HG02610 (cell line): ENCODE data around the gene XRCC5.
A peak's percentile ranks its signal among the peaks of the same experiment; 100 is the strongest.

Experiments used
- ATAC-seq: cut with Tn5 transposase; IDR thresholded peaks from one replicate; pipeline ENCODE4 v1.9.1; 2021; ENCODE audit warnings: mild to moderate bottlenecking, moderate library complexity; ENCODE audit not compliant: unreplicated experiment

Gene XRCC5

DNA sequence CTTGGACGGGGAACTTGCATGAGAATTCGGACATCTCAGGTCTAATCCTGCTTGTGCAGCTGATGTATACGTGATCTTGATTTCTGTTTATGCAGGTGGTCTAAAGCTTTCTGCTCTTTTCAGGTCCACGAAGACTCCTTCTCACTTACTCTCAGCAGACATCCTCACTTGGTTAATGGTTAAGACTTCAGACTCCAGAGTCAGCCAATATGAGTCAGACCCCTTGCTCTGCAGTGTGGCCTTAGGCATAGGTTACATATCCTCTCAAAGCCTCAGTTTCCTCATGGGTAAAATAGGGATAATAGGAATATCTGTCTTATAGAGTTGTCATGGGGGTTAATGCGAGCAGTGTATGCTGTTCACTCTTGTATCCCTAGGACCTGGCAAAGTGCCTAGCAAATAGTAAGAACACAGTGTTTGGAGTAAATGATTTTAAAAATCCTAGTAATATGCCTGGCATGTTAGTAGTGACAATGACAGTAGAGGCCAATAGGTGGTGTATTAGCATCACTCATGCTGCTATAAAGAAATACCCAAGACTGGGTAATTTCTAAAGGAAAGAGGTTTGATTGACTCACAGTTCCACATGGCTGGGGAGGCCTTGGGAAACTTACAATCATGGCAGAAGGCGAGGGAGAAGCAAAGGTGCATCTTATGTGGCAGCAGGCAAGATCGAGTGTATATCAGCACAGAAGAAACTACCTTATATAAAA is 42.3 kb downstream of the XRCC5 start:
- no peak for ATAC-seq

DNA sequence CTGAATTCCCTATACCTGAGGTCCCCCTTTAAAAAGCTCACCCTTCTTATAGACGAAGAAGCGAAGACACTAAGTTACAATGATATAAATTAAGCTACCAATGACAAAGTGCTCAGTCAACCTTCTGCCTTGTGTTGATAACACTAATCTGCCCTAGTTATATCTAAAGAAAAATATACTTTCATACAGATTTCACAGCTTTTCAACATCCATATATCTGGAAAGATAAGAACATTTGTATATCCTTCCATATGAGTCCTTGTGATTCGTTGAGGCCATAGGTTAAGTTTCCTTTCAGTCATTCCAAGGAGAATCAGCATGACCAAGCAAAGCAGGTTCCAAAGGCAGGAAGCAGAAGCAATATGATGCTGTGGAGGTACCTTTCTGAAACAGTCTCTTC is 46.8 kb downstream of the XRCC5 start:
- ATAC-seq, result no peak

DNA sequence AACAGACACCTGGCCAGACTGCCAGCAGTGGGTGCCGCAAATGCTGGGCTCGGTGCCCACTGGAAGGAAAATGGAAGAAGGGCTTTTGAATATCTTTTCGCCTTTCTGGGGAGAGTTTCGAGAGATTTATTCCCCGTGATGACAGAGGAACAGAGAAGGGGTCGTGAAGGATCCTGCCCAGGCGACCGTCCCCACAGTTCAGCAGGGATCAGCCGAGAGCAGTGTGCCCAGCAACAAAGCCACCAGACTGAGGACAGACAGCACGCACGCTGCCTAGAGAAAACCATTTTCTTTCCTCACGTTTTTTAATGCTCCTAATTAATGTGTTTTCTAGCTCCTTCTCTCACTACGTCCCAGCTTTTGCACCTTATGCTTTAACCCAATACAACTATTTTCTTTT is 47.7 kb downstream of the XRCC5 start:
- ATAC-seq, result no peak

DNA sequence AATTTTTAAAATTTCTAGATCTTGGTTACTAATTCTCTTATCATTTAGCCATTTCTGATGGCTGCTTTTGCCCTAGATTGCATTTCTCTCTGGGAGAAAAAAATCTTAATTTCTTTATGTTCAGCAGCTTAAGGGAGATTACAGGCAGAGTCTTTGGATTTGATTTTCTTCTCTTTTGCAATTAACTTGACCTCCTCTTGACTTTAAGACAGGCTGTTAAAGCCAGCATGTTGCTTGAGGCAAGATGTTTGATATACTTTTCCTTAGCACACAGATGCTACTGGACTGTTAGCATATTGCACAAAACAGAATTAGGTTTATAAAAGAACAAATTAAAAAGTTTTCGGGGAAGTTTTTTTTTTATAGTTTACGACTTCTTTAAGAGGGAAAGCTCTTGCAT is 50.0 kb downstream of the XRCC5 start:
- ATAC-seq, result no peak

DNA sequence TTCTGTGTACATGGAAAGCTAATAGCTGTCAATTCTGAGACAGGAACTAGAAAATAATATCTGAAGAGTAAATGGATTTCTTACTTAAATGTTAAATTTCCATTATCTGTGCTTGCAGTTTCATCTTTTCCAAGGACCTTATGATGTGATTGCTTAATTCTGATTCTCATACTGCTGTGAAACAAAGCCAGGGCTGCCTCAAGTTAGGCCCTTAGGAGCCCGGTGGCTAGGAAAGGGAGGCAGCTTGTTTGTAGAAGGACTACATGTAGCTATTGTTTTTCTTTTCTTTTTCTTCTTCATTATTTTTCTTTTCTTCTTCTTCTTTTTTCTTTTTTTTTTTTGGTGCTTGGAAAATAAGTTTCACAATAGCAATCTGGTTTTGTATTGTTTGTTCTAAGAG is 50.5 kb downstream of the XRCC5 start:
- no peak for ATAC-seq

DNA sequence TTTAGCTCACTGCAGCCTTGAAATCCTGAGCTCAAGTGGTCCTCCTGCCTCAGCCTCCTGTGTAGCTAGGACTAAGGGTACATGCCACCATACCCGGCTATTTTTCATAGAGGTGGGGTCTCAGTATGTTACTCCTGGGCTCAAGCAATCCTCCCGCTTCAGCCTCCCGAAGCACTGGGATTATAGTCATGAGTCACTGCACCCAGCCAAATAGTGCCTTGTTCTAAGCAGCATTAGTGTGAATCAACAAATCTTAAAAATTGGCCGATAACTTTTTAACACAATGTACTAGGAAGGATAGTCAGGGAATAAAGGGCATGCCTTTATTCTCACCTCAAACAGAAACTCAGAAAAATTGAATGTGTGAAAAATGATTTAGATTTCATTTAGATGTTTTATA is 51.6 kb downstream of the XRCC5 start:
- no peak for ATAC-seq

DNA sequence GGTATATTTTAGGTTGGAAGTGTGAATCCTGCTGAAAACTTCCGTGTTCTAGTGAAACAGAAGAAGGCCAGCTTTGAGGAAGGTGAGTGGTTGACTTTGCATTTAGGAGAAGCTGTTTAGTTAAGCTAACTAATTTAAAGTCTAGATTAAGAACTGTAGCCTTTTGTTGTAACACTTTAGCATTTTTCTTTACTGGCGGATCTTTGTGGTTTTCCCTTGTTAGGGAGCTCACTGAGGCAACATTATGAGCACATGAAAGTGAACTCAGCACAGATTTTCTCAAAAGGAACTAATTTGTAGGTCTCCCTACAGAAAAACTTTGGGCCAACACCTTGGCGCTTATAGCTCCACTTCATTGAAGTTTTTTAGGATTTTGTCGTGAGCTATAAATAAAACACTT is 52.8 kb downstream of the XRCC5 start:
- no peak for ATAC-seq

DNA sequence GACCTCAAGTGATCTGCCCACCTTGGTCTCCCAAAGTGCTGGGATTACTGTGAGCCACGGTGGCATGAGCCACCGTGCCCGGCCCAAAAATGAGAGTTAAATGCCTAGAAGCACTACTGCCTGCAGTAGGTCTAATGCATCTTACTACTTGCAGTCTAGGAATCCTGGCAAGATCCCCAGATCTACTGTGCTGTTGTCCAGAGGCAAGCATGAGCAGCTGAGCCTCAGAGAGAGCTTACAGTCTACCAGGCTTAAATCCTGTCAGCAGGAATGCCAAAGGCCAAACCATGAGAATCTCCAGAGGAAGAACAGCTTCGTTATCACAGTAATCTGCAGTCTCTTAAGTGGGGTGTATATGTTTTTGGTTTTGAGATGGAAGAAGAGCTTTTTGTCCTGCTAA is 54.4 kb downstream of the XRCC5 start:
- no peak for ATAC-seq

DNA sequence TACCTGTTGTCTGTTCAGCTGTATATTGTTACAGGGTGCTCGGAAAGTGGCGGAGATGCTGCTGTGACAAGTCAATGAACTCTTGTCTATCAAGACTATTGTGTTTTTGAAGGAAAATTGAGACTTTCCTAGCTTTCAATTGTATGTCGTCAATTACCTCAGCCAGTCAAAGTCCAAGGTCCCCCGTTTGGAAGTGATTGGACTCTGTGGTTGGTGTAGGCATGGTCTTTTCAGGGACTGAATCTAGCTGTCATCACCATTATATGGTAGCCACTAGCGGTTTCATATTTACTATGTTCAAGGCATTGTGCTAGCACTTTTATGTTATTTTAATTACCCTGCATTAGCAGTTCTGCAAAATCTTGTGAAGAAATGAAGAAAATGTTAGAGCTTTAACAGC is 54.9 kb downstream of the XRCC5 start:
- no peak for ATAC-seq

DNA sequence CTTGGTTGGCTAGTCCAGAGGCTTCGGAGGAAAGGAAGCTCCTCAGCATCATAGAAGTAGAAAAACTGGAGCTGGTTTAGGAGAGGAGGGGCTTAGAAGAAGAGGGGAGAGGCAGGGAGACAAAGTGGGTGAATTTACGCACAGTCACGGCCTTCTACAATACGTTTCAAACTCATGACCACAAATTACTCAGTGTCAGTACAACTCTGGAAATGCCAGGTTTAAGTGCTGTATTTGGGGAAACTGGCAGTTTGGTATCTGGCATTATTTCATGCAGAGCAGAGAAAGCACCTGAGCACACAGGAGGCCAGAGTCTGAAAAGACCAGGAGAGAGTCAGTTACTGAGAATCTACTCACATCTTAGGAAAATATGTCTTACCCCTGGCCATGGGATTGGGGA is 55.4 kb downstream of the XRCC5 start:
- no peak for ATAC-seq

DNA sequence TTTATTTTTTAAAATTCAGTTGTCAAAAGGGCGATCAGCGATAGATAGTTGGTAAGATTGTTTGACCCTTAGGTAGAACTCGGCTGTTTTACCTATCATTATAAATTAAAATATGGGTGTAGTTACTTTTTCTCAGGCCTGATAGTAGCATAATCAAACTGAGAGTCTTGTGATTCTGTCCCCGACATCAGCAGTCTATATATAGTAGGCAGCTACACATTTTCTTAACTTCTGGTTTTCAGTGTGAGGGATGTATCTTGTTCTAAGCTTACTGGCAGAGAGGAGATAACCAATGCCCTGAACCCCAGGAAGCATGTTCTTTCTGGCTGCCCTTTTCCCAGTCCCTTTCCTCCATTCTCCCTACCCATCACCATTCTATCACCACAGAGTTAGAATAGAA is 56.6 kb downstream of the XRCC5 start:
- no peak for ATAC-seq

DNA sequence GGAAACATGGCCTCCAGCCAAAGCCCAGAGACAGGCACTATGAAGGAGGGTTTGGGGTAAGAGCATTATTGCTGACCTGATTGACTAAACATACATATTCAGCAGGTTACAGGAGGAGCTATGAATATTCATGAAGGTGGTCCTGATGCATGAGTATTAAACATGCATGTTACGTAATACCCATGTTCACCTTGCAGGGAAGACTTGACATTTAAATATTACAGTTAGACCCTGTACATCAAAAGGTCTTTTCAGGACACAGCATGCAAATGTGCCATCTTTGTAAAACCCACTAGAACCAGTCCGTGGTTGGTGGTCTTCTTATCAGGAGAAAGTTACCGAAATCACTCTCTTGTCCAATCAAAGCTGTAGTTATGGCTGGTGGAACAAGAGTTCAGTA is 59.9 kb downstream of the XRCC5 start:
- no peak for ATAC-seq

DNA sequence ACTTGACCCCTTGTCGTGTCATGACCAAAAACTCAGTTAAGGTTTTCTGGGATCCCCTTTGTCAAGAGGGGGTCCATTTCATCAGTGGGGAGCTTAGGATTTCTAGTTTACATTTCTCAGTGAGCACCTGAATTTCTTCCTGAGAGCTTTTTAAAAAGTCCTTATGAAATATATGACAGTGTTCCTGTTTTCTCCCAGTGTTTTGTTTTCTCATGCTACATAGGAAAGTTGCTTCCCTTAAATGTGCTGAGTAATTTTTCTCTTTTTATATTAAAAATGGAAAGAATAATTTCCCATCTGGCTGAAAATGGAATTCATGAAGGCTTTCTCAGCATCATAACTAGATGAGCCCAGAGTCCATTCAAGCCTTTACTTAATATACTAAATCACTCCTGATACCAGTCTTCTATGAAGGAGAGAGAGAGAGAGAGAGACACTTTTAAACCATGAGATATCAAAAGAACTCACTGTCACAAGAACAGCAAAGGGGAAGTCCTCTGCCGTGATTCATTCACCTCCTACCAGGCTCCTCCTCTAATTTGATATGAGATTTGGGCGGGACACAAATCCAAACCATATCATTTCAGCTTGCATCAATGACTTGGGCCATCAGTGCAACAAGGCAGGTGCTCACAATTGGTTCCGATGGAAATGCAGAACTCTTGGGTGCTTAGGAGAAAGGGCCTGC is 61.1 kb downstream of the XRCC5 start:
- ATAC-seq, result no peak

DNA sequence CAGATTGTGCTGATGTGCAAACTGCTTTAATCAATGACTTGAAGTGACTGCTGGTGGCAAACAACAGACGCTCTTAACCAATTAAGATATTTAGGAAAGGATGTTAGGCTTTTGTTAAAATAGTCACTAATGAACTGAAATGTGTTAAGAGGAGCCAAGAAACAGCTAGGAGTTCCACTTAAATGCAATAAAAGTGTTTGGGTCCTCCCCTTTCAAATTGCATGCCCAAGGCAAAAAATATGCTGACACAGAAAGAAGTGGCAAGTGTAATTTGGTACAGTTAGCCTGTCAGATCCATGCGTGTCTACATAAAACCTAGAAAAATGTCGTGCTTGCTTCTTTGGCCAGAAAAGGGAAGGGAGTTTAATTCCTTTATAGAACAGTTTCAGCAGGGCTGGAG is 61.9 kb downstream of the XRCC5 start:
- no peak for ATAC-seq

DNA sequence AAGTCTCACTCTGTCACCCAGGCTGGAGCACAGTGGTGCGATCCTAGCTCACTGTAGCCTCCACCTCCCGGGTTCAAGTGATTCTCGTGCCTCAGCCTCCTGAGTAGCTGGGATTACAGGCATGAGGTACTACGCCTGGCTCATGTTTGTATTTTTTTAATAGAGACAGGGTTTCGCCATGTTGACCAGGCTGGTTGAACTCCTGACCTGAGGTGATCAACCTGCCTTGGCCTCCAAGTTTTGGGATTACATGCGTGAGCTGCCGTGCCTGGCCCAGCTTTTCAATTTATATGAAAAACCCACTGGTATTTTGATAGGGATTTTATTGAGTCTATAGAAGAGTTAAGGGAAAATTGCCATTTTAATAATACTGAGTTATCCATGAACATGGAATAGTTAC is 63.3 kb downstream of the XRCC5 start:
- no peak for ATAC-seq

DNA sequence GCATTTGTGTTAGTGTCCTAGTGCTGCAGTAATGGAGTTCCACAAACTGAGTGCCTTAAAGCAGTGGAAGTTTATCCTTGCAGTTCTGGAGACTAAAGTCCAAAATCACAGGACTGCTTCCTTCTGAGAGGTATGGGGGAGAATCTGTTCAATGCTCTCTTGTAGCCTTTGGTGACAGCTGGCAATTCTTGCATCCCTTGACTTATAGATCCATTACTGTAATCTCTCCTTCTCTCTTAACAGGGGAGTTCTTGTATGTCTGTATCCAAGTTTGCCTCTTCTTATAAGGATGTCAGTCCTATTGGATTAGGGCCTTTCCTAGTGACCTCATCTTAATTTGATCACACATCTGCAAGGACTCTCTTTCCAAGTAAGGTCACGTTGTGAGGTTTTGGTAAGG is 69.9 kb downstream of the XRCC5 start:
- no peak for ATAC-seq

DNA sequence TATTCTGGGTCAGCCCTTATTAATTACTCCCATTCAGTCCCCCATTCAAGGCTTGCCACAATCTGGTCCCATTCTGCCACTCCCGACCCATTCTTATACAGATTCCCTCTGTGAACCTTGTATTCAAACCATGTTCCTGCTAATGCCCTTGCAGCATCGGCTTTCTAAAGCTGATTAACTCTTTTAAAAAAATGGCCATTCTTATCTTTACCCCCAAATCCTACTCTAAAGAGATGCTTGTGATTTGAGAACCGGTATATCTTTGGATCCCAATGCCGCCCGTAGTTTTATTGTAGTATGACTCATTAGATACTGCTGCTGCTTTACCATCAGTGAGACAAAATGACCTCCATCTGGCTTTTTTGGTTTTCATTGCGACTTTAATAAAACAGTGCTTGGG is 72.2 kb downstream of the XRCC5 start:
- ATAC-seq, result no peak

DNA sequence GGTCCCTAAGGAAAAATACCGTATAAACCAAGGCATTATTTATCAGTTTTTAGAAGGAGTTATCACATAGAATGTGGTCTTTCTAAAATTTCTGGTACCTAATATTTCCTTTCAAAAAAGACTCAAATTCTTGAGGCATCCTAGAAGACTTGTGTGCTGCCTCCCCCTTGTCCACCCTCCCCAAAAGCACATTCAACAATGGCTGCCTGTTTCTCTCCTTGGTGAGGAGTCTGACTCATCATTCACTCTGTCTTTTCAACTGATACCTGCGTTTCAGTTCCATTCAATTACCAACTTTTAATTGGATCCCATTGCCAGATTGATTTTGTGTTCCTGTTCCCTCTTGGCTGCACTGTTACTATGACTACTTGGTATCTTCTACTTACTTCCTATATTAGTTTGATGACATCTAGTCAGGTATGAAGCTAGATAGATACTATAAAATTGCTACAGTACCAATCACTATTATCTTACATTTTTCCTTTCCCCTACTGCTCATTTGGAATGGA is 72.9 kb downstream of the XRCC5 start:
- no peak for ATAC-seq

DNA sequence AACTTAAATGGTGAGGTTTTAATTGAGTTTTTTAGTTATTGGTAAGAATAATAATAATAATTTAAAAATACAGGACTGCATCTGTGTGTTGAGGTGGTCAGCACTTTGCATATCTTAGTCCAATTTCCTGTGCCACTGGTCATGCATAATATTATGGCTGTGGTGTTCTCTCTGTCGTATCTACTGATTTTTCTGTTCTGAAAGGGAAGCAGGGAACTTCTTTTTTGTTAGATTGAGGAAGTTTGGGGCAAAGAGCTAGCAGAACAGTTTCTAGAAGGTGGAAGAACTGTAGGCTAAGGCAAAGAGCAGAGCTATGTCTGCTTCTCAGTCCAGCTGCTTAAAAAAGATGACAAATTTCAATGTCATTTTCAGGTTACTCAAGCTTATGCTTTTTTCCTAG is 74.3 kb downstream of the XRCC5 start:
- peak; percentile 52 for ATAC-seq

DNA sequence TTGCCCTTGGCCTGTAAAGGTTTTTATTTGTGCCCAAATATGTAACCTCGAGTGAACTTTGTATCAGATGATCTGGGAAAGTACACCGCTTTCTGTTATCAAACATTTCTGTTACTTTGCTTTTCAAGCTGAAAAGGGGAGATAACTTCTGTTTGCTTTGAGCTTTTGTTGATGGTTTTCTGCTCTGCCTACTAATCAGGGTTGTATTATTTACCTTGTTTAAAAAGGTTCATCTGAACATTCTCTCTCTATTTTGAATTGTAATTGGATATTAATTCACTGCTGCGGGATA is 79.4 kb downstream of the XRCC5 start:
- ATAC-seq, result no peak

DNA sequence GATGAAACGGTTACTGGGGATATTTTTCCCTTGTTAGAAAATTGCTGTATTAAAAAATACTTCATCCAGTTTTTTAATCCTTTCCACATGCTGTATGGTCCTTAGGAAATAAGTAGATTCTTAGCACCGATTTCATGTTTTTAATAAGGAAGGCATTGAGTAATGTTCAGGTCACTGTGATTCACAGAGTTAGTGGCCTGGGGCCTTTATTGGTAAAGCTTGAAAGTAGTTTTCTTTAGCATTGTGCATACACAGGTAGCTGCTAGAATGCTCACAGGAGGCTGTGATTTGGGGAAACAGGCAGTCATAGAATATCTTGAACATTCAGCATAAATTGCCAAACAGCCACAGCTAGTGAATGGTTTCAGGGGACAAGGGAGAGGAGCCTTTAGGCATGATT is 79.8 kb downstream of the XRCC5 start:
- no peak for ATAC-seq

DNA sequence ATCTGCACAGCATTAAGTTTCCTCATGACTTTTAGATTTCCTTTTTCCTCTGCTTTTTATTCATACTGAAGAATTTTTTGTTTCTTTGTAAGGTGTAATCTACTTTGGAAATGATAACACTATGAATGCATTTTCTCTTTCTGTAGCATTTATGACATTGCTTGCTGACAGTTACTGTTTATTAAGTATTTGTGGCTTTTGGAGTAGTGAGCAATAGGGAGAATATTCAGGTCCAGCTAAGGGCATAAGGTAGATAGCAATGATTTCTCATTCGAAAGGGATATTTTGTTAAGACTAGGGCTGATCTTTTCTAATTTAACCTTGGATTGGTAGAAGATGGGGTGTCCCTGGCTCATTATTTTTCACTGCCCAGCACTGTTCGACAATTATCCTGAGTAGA is 80.3 kb downstream of the XRCC5 start:
- ATAC-seq, result no peak

DNA sequence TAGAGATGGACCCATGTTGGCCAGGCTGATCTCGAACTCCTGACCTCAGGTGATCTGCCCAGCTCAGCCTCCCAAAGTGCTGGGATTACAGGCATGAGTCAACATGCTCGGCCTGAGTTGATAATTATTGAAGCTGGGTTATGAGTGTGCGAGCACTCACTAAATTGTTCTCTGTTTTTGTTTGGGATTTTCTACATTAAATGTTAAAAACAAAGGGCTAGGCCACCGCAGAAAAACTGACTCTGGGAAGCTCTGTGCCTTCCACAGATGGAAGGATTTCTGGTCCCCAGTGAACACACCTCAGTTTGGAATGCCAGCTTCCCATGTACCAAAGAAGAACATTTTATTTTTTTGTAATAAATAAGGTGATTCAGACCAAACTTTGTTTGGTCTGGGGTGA is 83.0 kb downstream of the XRCC5 start:
- no peak for ATAC-seq
